Renal pelvis (tissue), 12 donors: ENCODE data around the gene NPBWR2. TPM values are rescaled to one million over a fixed set of nuclear protein-coding genes. Genes with fewer than 3 reads are reported as not detected.

Experiments used
- DNase-seq: peaks from one replicate; pipeline ENCODE4 v3.0.0-alpha.2; 2013
- long read RNA-seq, 16 experiments: transcript quantifications; one replicate each; lab custom pipeline, GENCODE V29; 2026
- polyA plus RNA-seq, 3 donors: library from polyadenylated mRNA; unstranded; fragments of 120-200 nt; gene quantifications; one replicate each; pipeline ENCODE4 v1.2.1, GENCODE V29; 2013; ENCODE audit not compliant: insufficient read length in 3 of 3

NPBWR2 gene
- not detected for polyA plus RNA-seq
- long read RNA-seq, donor 1: 0 reads
- long read RNA-seq, donor 2: 0 reads
- long read RNA-seq, donor 3: 0 reads
- long read RNA-seq, donor 4: 0 reads
- long read RNA-seq, donor 5: 0 reads
- long read RNA-seq, donor 6: 0 reads
- long read RNA-seq, donor 7: 0 reads
- long read RNA-seq, donor 8: 0 reads
- long read RNA-seq, donor 9: 0 reads
- long read RNA-seq, donor 10: 0 reads
- long read RNA-seq, donor 11: 0 reads
- long read RNA-seq, donor 12: 0 reads
- long read RNA-seq, donor 13: 0 reads
- long read RNA-seq, donor 14: 0 reads
- long read RNA-seq, donor 15: 0 reads
- long read RNA-seq, donor 16: 0 reads

GRCh38 chr20:64106981-64107735, at the start of gene NPBWR2:
Gene NPBWR2 (minus strand): TSS chr20:64107565. CDS start chr20:64106831, 734 bp downstream.
- DNase-seq: no peak

GRCh38 chr20:64156136-64156885, 48.9 kb upstream of the NPBWR2 start:
- DNase-seq: no peak

GRCh38 chr20:64155258-64156135, 48.1 kb upstream of the NPBWR2 start:
- no peak for DNase-seq

GRCh38 chr20:64154590-64155257, 47.4 kb upstream of the NPBWR2 start:
- DNase-seq: no peak

- no peak for DNase-seq
These were observed 46.7 kb upstream of the NPBWR2 start for GRCh38 chr20:64153861-64154589.

GRCh38 chr20:64153410-64153809, 46.0 kb upstream of the NPBWR2 start:
- no peak for DNase-seq

GRCh38 chr20:64152906-64153305, 45.5 kb upstream of the NPBWR2 start:
- DNase-seq: no peak

- no peak for DNase-seq
These were observed 44.5 kb upstream of the NPBWR2 start for GRCh38 chr20:64151633-64152530.

GRCh38 chr20:64150756-64151632, 43.6 kb upstream of the NPBWR2 start:
- no peak for DNase-seq

- no peak for DNase-seq
These were observed 42.6 kb upstream of the NPBWR2 start for GRCh38 chr20:64149809-64150560.

GRCh38 chr20:64149141-64149540, 41.8 kb upstream of the NPBWR2 start:
- DNase-seq: no peak

- DNase-seq: no peak
These were observed 41.2 kb upstream of the NPBWR2 start for GRCh38 chr20:64148581-64148980.

- no peak for DNase-seq
These were observed 39.6 kb upstream of the NPBWR2 start for GRCh38 chr20:64146936-64147477.

- DNase-seq: no peak
These were observed 39.1 kb upstream of the NPBWR2 start for GRCh38 chr20:64146301-64146935.

GRCh38 chr20:64145458-64146300, 38.3 kb upstream of the NPBWR2 start:
- DNase-seq: no peak
